SK-N-SH (cell line): ENCODE measurements around the gene AHCYL1. TPM values are rescaled to one million over a fixed set of nuclear protein-coding genes. Genes with fewer than 3 reads are reported as not detected.
A peak's percentile ranks its signal among the peaks of the same experiment; 100 is the strongest.

ENCODE experiments used
- CTCF ChIA-PET: fragments of 300-600, 350-600 bp; formaldehyde crosslinking; extraction: SDS; loops from one replicate; lab custom pipeline; 2021; lab: Yijun Ruan, JAX
- POLR2A ChIA-PET: fragments of 350-600 bp; sonication (Branson Sonifier 250); formaldehyde crosslinking; extraction: SDS; loops from one replicate; lab custom pipeline; 2020; ENCODE audit warnings: antibody characterized with exemption, inconsistent platforms; lab: Yijun Ruan, JAX
- DNase-seq: peaks from one replicate; pipeline ENCODE4 v3.0.0; 2012
- H2AFZ ChIP-seq: fragments of 200-600 bp; sonication (generic); 2 replicates; pipeline ENCODE4 v1.8.1; 2016; ENCODE audit warnings: antibody characterized with exemption, mild to moderate bottlenecking, low read depth
- H3F3A ChIP-seq: fragments of 200-600 bp; sonication (generic); replicated peaks from 2 replicates; pipeline ENCODE3; 2016; ENCODE audit warnings: antibody characterized with exemption, mild to moderate bottlenecking; ENCODE audit not compliant: insufficient read depth
- H3K27ac ChIP-seq, 2 experiments: fragments of 200-500 bp in 1 of 2; fragments of 200-600 bp in 1 of 2; sonication (Bioruptor generic) in 1 of 2; sonication (generic), shearing (Covaris generic) in 1 of 2; 2 replicates each; pipeline versions ENCODE4 v1.5.1 to v1.6.1; 2014 to 2016; ENCODE audit warnings: low read depth in 2 of 2, inconsistent platforms in 1 of 2, low read length in 1 of 2, mild to moderate bottlenecking in 1 of 2, mixed read lengths in 1 of 2
- H3K27me3 ChIP-seq: fragments of 200-600 bp; sonication (generic), shearing (Covaris generic); 2 replicates; pipeline ENCODE4 v1.6.1; 2016; ENCODE audit warnings: mixed run types; ENCODE audit not compliant: insufficient read depth
- H3K36me3 ChIP-seq, 2 experiments: fragments of 200-500 bp in 1 of 2; fragments of 200-600 bp in 1 of 2; sonication (Bioruptor generic) in 1 of 2; sonication (generic) in 1 of 2; replicated peaks in 1 of 2; 2 replicates each; pipeline versions ENCODE3 to v1.5.1; 2014 to 2016; ENCODE audit warnings: low read length in 1 of 2, mild to moderate bottlenecking in 1 of 2; ENCODE audit not compliant: insufficient read depth in 2 of 2, control insufficient read depth in 1 of 2
- H3K4me1 ChIP-seq, 2 experiments: fragments of 200-500 bp in 1 of 2; fragments of 200-600 bp in 1 of 2; sonication (Bioruptor generic) in 1 of 2; sonication (generic), shearing (Covaris generic) in 1 of 2; 2 replicates each; pipeline versions ENCODE4 v1.5.1 to v1.6.1; 2014 to 2016; ENCODE audit warnings: low read depth in 1 of 2, low read length in 1 of 2, mixed run types in 1 of 2; ENCODE audit not compliant: insufficient read depth in 2 of 2, control insufficient read depth in 1 of 2
- H3K4me2 ChIP-seq: fragments of 200-600 bp; sonication (generic), shearing (Covaris generic); 2 replicates; pipeline ENCODE4 v1.6.1; 2017; ENCODE audit warnings: mixed run types
- H3K4me3 ChIP-seq, 2 experiments: fragments of 200-500 bp in 1 of 2; fragments of 200-600 bp in 1 of 2; sonication (Bioruptor generic) in 1 of 2; sonication (generic), shearing (Covaris generic) in 1 of 2; 2 replicates each; pipeline versions ENCODE4 v1.5.1 to v1.8.1; 2014 to 2016; ENCODE audit warnings: low read depth in 2 of 2, inconsistent platforms in 1 of 2, low read length in 1 of 2, mild to moderate bottlenecking in 1 of 2, mixed read lengths in 1 of 2, moderate library complexity in 1 of 2
- H3K79me2 ChIP-seq: fragments of 200-600 bp; sonication (generic); 2 replicates; pipeline ENCODE4 v1.8.1; 2017; ENCODE audit warnings: mild to moderate bottlenecking; ENCODE audit not compliant: insufficient read depth
- H3K9ac ChIP-seq: fragments of 200-600 bp; sonication (generic); 2 replicates; pipeline ENCODE4 v1.6.1; 2017; ENCODE audit warnings: mixed run types
- H3K9me2 ChIP-seq: fragments of 200-600 bp; sonication (generic); 2 replicates; pipeline ENCODE4 v1.6.1; 2017; ENCODE audit warnings: mixed run types
- H3K9me3 ChIP-seq: fragments of 200-600 bp; sonication (generic); 2 replicates; pipeline ENCODE4 v1.6.1; 2017; ENCODE audit warnings: mixed run types, mild to moderate bottlenecking, moderate library complexity
- H4K20me1 ChIP-seq: fragments of 200-600 bp; sonication (generic); 2 replicates; pipeline ENCODE4 v1.6.1; 2017; ENCODE audit warnings: mild to moderate bottlenecking, mixed run types; ENCODE audit not compliant: insufficient read depth
- CHD2 ChIP-seq: fragments of 150-350 bp; IDR thresholded peaks from 2 replicates; pipeline ENCODE4 v1.6.1; 2018; ENCODE audit warnings: low read length; ENCODE audit not compliant: partially characterized antibody
- CTCF ChIP-seq: fragments of 200-600 bp; sonication (generic); IDR thresholded peaks from 2 replicates; pipeline ENCODE4 v1.6.1; 2017; ENCODE audit warnings: antibody characterized with exemption, mild to moderate bottlenecking, moderate library complexity
- ELF1 ChIP-seq: IDR thresholded peaks from 2 replicates; pipeline ENCODE4 v1.4.0; 2012
- FOXJ3 ChIP-seq: sonication (generic); formaldehyde crosslinking; IDR thresholded peaks from 2 replicates; pipeline ENCODE4 v1.5.1; 2020; ENCODE audit warnings: mild to moderate bottlenecking, missing genetic modification reagents
- GABPA ChIP-seq: IDR thresholded peaks from 2 replicates; pipeline ENCODE4 v1.4.0; 2012; ENCODE audit warnings: low read depth, mild to moderate bottlenecking
- IRF3 ChIP-seq: fragments of 150-350 bp; IDR thresholded peaks from 2 replicates; pipeline ENCODE4 v1.6.1; 2016; ENCODE audit warnings: mild to moderate bottlenecking, low read depth, low read length
- MAX ChIP-seq: IDR thresholded peaks from 2 replicates; pipeline ENCODE4 v1.4.0; 2012; ENCODE audit warnings: low read depth
- MEF2A ChIP-seq: IDR thresholded peaks from 2 replicates; pipeline ENCODE4 v1.4.0; 2012; ENCODE audit warnings: low read depth, borderline replicate concordance
- MXI1 ChIP-seq: IDR thresholded peaks from 2 replicates; pipeline ENCODE4 v1.6.1; 2012; ENCODE audit warnings: mild to moderate bottlenecking, low read depth, low read length, improper control_type of control experiment
- NRF1 ChIP-seq: IDR thresholded peaks from 2 replicates; pipeline ENCODE4 v1.6.1; 2012; ENCODE audit warnings: low read depth, mild to moderate bottlenecking, low read length
- PBX3 ChIP-seq: IDR thresholded peaks from 2 replicates; pipeline ENCODE4; 2012
- POLR2AphosphoS5 ChIP-seq: IDR thresholded peaks from 2 replicates; pipeline ENCODE4 v1.6.1; 2012; ENCODE audit warnings: low read depth, low read length
- RAD21 ChIP-seq: IDR thresholded peaks from 2 replicates; pipeline ENCODE4 v1.6.1; 2012; ENCODE audit warnings: mild to moderate bottlenecking, low read length
- RCOR1 ChIP-seq: fragments of 150-350 bp; IDR thresholded peaks from 2 replicates; pipeline ENCODE4 v1.6.1; 2017; ENCODE audit warnings: antibody characterized with exemption, low read length
- REST ChIP-seq: IDR thresholded peaks from 2 replicates; pipeline ENCODE4 v1.6.1; 2012; ENCODE audit warnings: mild to moderate bottlenecking, low read depth, low read length, moderate library complexity
- RFX5 ChIP-seq: IDR thresholded peaks from 2 replicates; pipeline ENCODE4 v1.6.1; 2012; ENCODE audit warnings: mild to moderate bottlenecking, improper control_type of control experiment, low read length
- RXRA ChIP-seq: IDR thresholded peaks from 2 replicates; pipeline ENCODE4 v1.4.0; 2012; ENCODE audit warnings: low read depth, mild to moderate bottlenecking, borderline replicate concordance
- SIN3A ChIP-seq: IDR thresholded peaks from 2 replicates; pipeline ENCODE4 v1.6.1; 2012; ENCODE audit warnings: low read depth, mild to moderate bottlenecking, low read length, moderate library complexity, borderline replicate concordance
- SMC3 ChIP-seq: IDR thresholded peaks from 2 replicates; pipeline ENCODE4 v1.6.1; 2012; ENCODE audit warnings: low read depth, low read length, improper control_type of control experiment
- TAF1 ChIP-seq: IDR thresholded peaks from 2 replicates; pipeline ENCODE4 v1.6.1; 2012; ENCODE audit warnings: low read depth, mild to moderate bottlenecking, low read length, moderate library complexity, borderline replicate concordance
- TEAD4 ChIP-seq: IDR thresholded peaks from 2 replicates; pipeline ENCODE4 v1.4.0; 2012; ENCODE audit warnings: mild to moderate bottlenecking, borderline replicate concordance; ENCODE audit not compliant: insufficient read depth
- YY1 ChIP-seq: IDR thresholded peaks from 2 replicates; pipeline ENCODE4 v1.4.0; 2012; ENCODE audit warnings: low read depth, mild to moderate bottlenecking
- WGBS: methylation state at CpG from one replicate; pipeline ENCODE4 v1.1.6; 2017; ENCODE audit warnings: low lambda C conversion rate; 5-methylcytosine and 5-hydroxymethylcytosine counted together
- polyA plus RNA-seq, 3 experiments: library from polyadenylated mRNA; depleted of rRNA; stranded (reverse); fragments of >200 nt; gene quantifications; 2 replicates each; pipeline ENCODE4 v1.2.3, GENCODE V29; 2012

Gene AHCYL1
- polyA plus RNA-seq (2012; rRNA removed): 39.7 and 49.0 TPM in 2 replicates
- polyA plus RNA-seq (2012; cell fraction: cytosol; rRNA removed): 46.8 and 49.0 TPM in 2 replicates
- polyA plus RNA-seq (2012; cell fraction: nucleus; rRNA removed): 47.8 and 72.0 TPM in 2 replicates

GRCh38 chr1:109984456-109985246 is at the start of gene AHCYL1:
Gene AHCYL1, plus strand, starts transcription at chr1:109984765. Its CDS starts 288 bp downstream, at chr1:109985053.
- Histone ChIP-seq H4K20me1 (peaks cover 38% of the 10 kb centered on the region), H3K9me2 (no peaks in the 10 kb centered on the region), H3F3A (peaks cover 3% of the 10 kb centered on the region), H2AFZ (peak within 1 kb of the TSS; percentile 90), H3K4me1 (peaks cover 19 to 25% of the 10 kb centered on the region in 2 experiments; a peak in 3 of 4 replicates), H3K9me3 (no peaks in the 10 kb centered on the region), H3K4me2 (peak within 1 kb of the TSS; percentile 93), H3K79me2 (peaks cover 48% of the 10 kb centered on the region), H3K4me3 (peak within 1 kb of the TSS; percentile 91 to 94), H3K27ac (peak within 1 kb of the TSS; percentile 89), H3K9ac (peak within 1 kb of the TSS; percentile 92), H3K36me3 (peaks cover 10 to 20% of the 10 kb centered on the region in 2 experiments), H3K27me3 (no peaks in the 10 kb centered on the region)
- DNase-seq: peak; percentile 99
- TF ChIP-seq POLR2AphosphoS5: peak; percentile 84
- TF ChIP-seq CTCF: peak; percentile 96
- TF ChIP-seq RXRA: no peak
- TF ChIP-seq IRF3: no peak
- peak; percentile 99 for TF ChIP-seq RAD21
- TF ChIP-seq MAX: peak; percentile 25; the same call in 1 of the 2 replicates
- no peak for TF ChIP-seq ELF1
- TF ChIP-seq SIN3A: peak; percentile 39; the same call in 1 of the 2 replicates
- peak; percentile 76 for TF ChIP-seq TAF1
- no peak for TF ChIP-seq TEAD4
- TF ChIP-seq CHD2: peak; percentile 75
- no peak for TF ChIP-seq RCOR1
- no peak for TF ChIP-seq FOXJ3 (CRISPR knock-in tag)
- TF ChIP-seq RFX5: peak; percentile 71
- no peak for TF ChIP-seq REST
- peak; percentile 90 for TF ChIP-seq YY1
- TF ChIP-seq SMC3: peak; percentile 100
- peak; percentile 87 for TF ChIP-seq MXI1
- no peak for TF ChIP-seq PBX3
- TF ChIP-seq NRF1: peak; percentile 27
- TF ChIP-seq GABPA: peak; percentile 40; the same call in 1 of the 2 replicates
- no peak for TF ChIP-seq MEF2A
- ChIA-PET POLR2A (interaction anchor here (0.7 to 2.7 kb wide), 15 partner anchors 8 to 438 kb away, joined by 3 to 18 read pairs (median 3); partner anchors contain the start of genes GNAI3 and STRIP1), CTCF (interaction anchor here (0.6 to 18.3 kb wide), 96 partner anchors 9 to 625 kb away, joined by 3 to 822 read pairs (median 5); partner anchors contain the start of genes AMIGO1, ATXN7L2, EPS8L3 and GSTM4)
- WGBS: 0% methylated on average over 17 of the region's 79 CpGs
